K562 (cell line): ENCODE results near the gene SNAPC2. TPM values are rescaled to one million over a fixed set of nuclear protein-coding genes. Genes with fewer than 3 reads are reported as not detected.

Source experiments
- ATAC-seq: fragments of 200-7000 bp; cut with Tn5 transposase; 3 replicates; pipeline ENCODE4 v1.9.1; 2020; ENCODE audit warnings: moderate library complexity
- BruUV-seq: library from RNA; stranded (reverse); fragments of 400-500 nt; replicated peaks from 2 replicates; lab custom pipeline; 2021; lab: Mats Ljungman, UMichigan
- CTCF ChIA-PET: fragments of 300-600 bp; formaldehyde crosslinking; extraction: SDS; loops from one replicate; lab custom pipeline; 2021; ENCODE audit warnings: low intra/inter-chr PET ratio; lab: Yijun Ruan, JAX
- POLR2A ChIA-PET: fragments of 300-600, 350-650 bp; sonication (Branson Sonifier 250); formaldehyde crosslinking; extraction: SDS; loops from one replicate; lab custom pipeline; 2021; ENCODE audit warnings: antibody characterized with exemption, inconsistent platforms; lab: Yijun Ruan, JAX
- DNase-seq, 4 experiments: peaks; one replicate each; pipeline versions ENCODE4 v3.0.0 to v3.0.0-alpha.2; 2011 to 2018; ENCODE audit warnings: low spot score in 3 of 4, mixed read lengths in 3 of 4; ENCODE audit errors: extremely low read depth in 1 of 4
- FAIRE-seq: peaks from 2 replicates; lab custom pipeline; 2011; peaks lifted over from hg19 to GRCh38; lab: Jason Lieb, UNC
- H2AFZ ChIP-seq: 2 replicates; pipeline ENCODE4 v1.6.0; 2011; ENCODE audit warnings: low read depth, low read length, control low read depth, inconsistent platforms
- H3K27ac ChIP-seq: fragments of 200-600 bp; 3 replicates; pipeline ENCODE4 v1.8.0; 2011; ENCODE audit warnings: low read depth, mild to moderate bottlenecking, control low read depth, inconsistent platforms, low read length, moderate library complexity, mixed read lengths; ENCODE audit errors: extremely low read depth
- H3K27me3 ChIP-seq, 2 experiments: fragments of 300-600 bp in 1 of 2; 2 replicates in 1 of 2; 3 replicates in 1 of 2; pipeline versions ENCODE4 v1.6.0 to v1.8.0; 2011; ENCODE audit warnings: inconsistent platforms in 2 of 2, low read length in 2 of 2, mild to moderate bottlenecking in 1 of 2, mixed read lengths in 1 of 2, moderate library complexity in 1 of 2; ENCODE audit not compliant: control insufficient read depth in 2 of 2, insufficient read depth in 2 of 2
- H3K36me3 ChIP-seq: fragments of 300-600 bp; 3 replicates; pipeline ENCODE4 v1.8.0; 2011; ENCODE audit warnings: mild to moderate bottlenecking, low read length, inconsistent platforms; ENCODE audit not compliant: control insufficient read depth, insufficient read depth
- H3K4me1 ChIP-seq, 2 experiments: fragments of 200-600 bp in 1 of 2; replicated peaks in 1 of 2; 2 replicates in 1 of 2; 3 replicates in 1 of 2; pipeline versions ENCODE4 v1.5.1 to v1.8.0; 2011; ENCODE audit warnings: inconsistent platforms in 2 of 2, low read length in 2 of 2, mild to moderate bottlenecking in 1 of 2, mixed read lengths in 1 of 2, moderate library complexity in 1 of 2; ENCODE audit not compliant: control insufficient read depth in 2 of 2, insufficient read depth in 2 of 2
- H3K4me2 ChIP-seq: 2 replicates; pipeline ENCODE4 v1.6.1; 2011; ENCODE audit warnings: low read length, control low read depth, inconsistent platforms, mixed read lengths; ENCODE audit not compliant: insufficient read depth
- H3K4me3 ChIP-seq: fragments of 200-600 bp; sonication (generic), shearing (Covaris generic); 2 replicates; pipeline ENCODE4 v1.5.1; 2016; ENCODE audit warnings: control low read depth, inconsistent platforms
- H3K79me2 ChIP-seq: fragments of 200-600 bp; 3 replicates; pipeline ENCODE4 v1.8.0; 2011; ENCODE audit warnings: low read length, inconsistent platforms; ENCODE audit not compliant: control insufficient read depth, insufficient read depth
- H3K9ac ChIP-seq, 2 experiments: 2 replicates each; pipeline versions ENCODE4 v1.6.0 to v1.6.1; 2011; ENCODE audit warnings: low read depth in 2 of 2, low read length in 2 of 2, control low read depth in 1 of 2, inconsistent platforms in 1 of 2, mild to moderate bottlenecking in 1 of 2, mixed read lengths in 1 of 2; ENCODE audit not compliant: insufficient read depth in 1 of 2
- H3K9me1 ChIP-seq: one replicate; pipeline ENCODE4 v1.6.0; 2011; ENCODE audit warnings: inconsistent platforms, mild to moderate bottlenecking, low read length, moderate library complexity; ENCODE audit not compliant: control insufficient read depth, insufficient read depth
- H3K9me3 ChIP-seq: replicated peaks from 2 replicates; pipeline ENCODE4 v1.5.1; 2011; ENCODE audit warnings: low read depth, low read length, inconsistent platforms; ENCODE audit not compliant: control insufficient read depth, insufficient read depth
- H4K20me1 ChIP-seq: replicated peaks from 2 replicates; pipeline ENCODE4 v1.6.1; 2011; ENCODE audit warnings: low read length, inconsistent platforms, mixed read lengths; ENCODE audit not compliant: control insufficient read depth, insufficient read depth
- CHD2 ChIP-seq: IDR thresholded peaks from 2 replicates; pipeline ENCODE4 v1.6.1; 2011; ENCODE audit warnings: low read depth, low read length
- COPS2 ChIP-seq: fragments of 450-650 bp; conservative IDR thresholded peaks from 2 replicates; pipeline ENCODE4 v1.6.1; 2016; ENCODE audit warnings: mild to moderate bottlenecking, moderate library complexity
- CREB1 ChIP-seq, 2 experiments: sonication (generic) in 1 of 2; formaldehyde crosslinking in 1 of 2; IDR thresholded peaks; 2 replicates each; pipeline versions ENCODE4 v1.6.1 to v1.8.0; 2012 to 2022; ENCODE audit warnings: inconsistent platforms in 1 of 2, mild to moderate bottlenecking in 1 of 2, missing genetic modification reagents in 1 of 2, moderate library complexity in 1 of 2
- EGR1 ChIP-seq: fragments of 450-650 bp; conservative IDR thresholded peaks from 2 replicates; pipeline ENCODE4 v1.6.1; 2017; ENCODE audit warnings: mild to moderate bottlenecking
- EP300 ChIP-seq: IDR thresholded peaks from 2 replicates; pipeline ENCODE4 v1.6.1; 2012; ENCODE audit warnings: low read length, improper control_type of control experiment
- HDAC6 ChIP-seq: IDR thresholded peaks from 2 replicates; pipeline ENCODE4 v1.6.1; 2012; ENCODE audit warnings: low read depth, mild to moderate bottlenecking, control low read depth, inconsistent platforms, low read length, moderate library complexity
- HMGN3 ChIP-seq: IDR thresholded peaks from 2 replicates; pipeline ENCODE4 v1.6.1; 2011; ENCODE audit warnings: borderline replicate concordance, low read depth, mild to moderate bottlenecking, mixed read lengths, low read length; ENCODE audit not compliant: insufficient read length; ENCODE audit errors: extremely low read depth
- NEUROD1 ChIP-seq: fragments of 150-350 bp; IDR thresholded peaks from 2 replicates; pipeline ENCODE4 v1.6.1; 2014; ENCODE audit warnings: borderline replicate concordance, low read length, low read depth; ENCODE audit not compliant: partially characterized antibody
- NR3C1 ChIP-seq: sonication (generic); formaldehyde crosslinking; IDR thresholded peaks from 2 replicates; pipeline ENCODE4 v1.8.1; 2022; ENCODE audit warnings: missing genetic modification reagents
- NR4A1 ChIP-seq, 2 experiments: fragments of 250-450 bp in 1 of 2; fragments of 450-650 bp in 1 of 2; sonication (Bioruptor Pico) in 1 of 2; IDR thresholded peaks; 2 replicates each; pipeline versions ENCODE4 v1.4.0 to v1.6.1; 2016 to 2020; ENCODE audit warnings: mild to moderate bottlenecking in 2 of 2, missing compliant biosample characterization in 1 of 2, missing genetic modification characterization in 1 of 2, moderate library complexity in 1 of 2
- PTTG1 ChIP-seq: fragments of 450-650 bp; IDR thresholded peaks from 2 replicates; pipeline ENCODE4 v1.6.1; 2016; ENCODE audit warnings: low read depth, mild to moderate bottlenecking, missing genetic modification characterization, missing compliant biosample characterization
- RBM39 ChIP-seq: fragments of 200-400 bp; formaldehyde crosslinking; optimal IDR thresholded peaks from 2 replicates; pipeline ENCODE3; 2018; ENCODE audit warnings: low read depth, low read length
- TCF3 ChIP-seq: sonication (generic); formaldehyde crosslinking; IDR thresholded peaks from 2 replicates; pipeline ENCODE4 v1.4.0; 2020; ENCODE audit warnings: mild to moderate bottlenecking, missing genetic modification reagents
- ZNF217 ChIP-seq: sonication (generic); formaldehyde crosslinking; IDR thresholded peaks from 2 replicates; pipeline ENCODE4 v1.8.0; 2022; ENCODE audit warnings: mild to moderate bottlenecking, missing genetic modification reagents
- WGBS: fragments of 100-300 bp; shearing (Covaris generic); methylation state at CpG from one replicate; pipeline ENCODE4 v1.1.6; 2016; ENCODE audit warnings: low coverage, mixed read lengths; ENCODE audit not compliant: insufficient coverage; ENCODE audit errors: missing lambda C conversion rate; 5-methylcytosine and 5-hydroxymethylcytosine counted together
- in situ Hi-C: fragments of 300-500 bp; cut with MboI; formaldehyde crosslinking; loops from 4 replicates; pipeline ENCODE4 v1.15.0; 2018; ENCODE audit warnings: inconsistent platforms, mixed read lengths
- intact Hi-C: fragments of 100-400 bp; cut with micrococcal nuclease; formaldehyde crosslinking; loops from 2 replicates; pipeline ENCODE4 v1.14.2; 2022
- polyA plus RNA-seq, 8 experiments: library from polyadenylated mRNA; depleted of rRNA in 4 of 8; stranded (reverse) in 5 of 8; unstranded in 3 of 8; fragments of >200 nt; fragmentation: Nextera tagmentation in 2 of 8; fragmentation: Illumina TruSeq in 1 of 8; extraction: Ambion mirVana in 2 of 8; extraction: Trizol in 1 of 8; gene quantifications; 2 replicates each; pipeline versions ENCODE4 v1.2.1 to v1.2.3, GENCODE V29; 2011 to 2014; ENCODE audit warnings: inconsistent platforms in 1 of 8, missing spikeins in 1 of 8
- total RNA-seq, 7 experiments: library from RNA; depleted of rRNA in 6 of 7; stranded (reverse); fragments of >200 nt in 6 of 7; fragmentation: Illumina TruSeq in 2 of 7; extraction: Trizol in 2 of 7; gene quantifications; 2 replicates each; pipeline versions ENCODE4 v1.2.1 to v1.2.3, GENCODE V29; 2011 to 2021; ENCODE audit warnings: low replicate concordance in 1 of 7
- TF ChIP-seq, protein P1 (sequence below): fragments of 450-650 bp; formaldehyde crosslinking; IDR thresholded peaks from 2 replicates; pipeline ENCODE4 v1.4.0; 2020; ENCODE audit warnings: mild to moderate bottlenecking, moderate library complexity
- TF ChIP-seq, protein P2 (sequence below), 2 experiments: IDR thresholded peaks; 2 replicates each; pipeline ENCODE4 v1.6.1; 2011; ENCODE audit warnings: borderline replicate concordance in 1 of 2, control low read depth in 1 of 2, low read depth in 1 of 2, low read length in 1 of 2, mild to moderate bottlenecking in 1 of 2, mixed read lengths in 1 of 2, moderate library complexity in 1 of 2; ENCODE audit not compliant: insufficient read depth in 1 of 2, insufficient read length in 1 of 2, poor library complexity in 1 of 2, severe bottlenecking in 1 of 2; ENCODE audit errors: extremely low read depth in 1 of 2
- TF ChIP-seq, protein P3 (sequence below): fragments of 450-650 bp; formaldehyde crosslinking; IDR thresholded peaks from 2 replicates; pipeline ENCODE4 v1.4.0; 2020; ENCODE audit warnings: mild to moderate bottlenecking, mixed read lengths

SNAPC2 gene
- total and polyA plus RNA-seq, 9 of the 15 experiments (the other 6 are each of a cell fraction or from before 2014, with no cell fraction given): 0.59 to 45.1 (median 15.3) TPM

DNA sequence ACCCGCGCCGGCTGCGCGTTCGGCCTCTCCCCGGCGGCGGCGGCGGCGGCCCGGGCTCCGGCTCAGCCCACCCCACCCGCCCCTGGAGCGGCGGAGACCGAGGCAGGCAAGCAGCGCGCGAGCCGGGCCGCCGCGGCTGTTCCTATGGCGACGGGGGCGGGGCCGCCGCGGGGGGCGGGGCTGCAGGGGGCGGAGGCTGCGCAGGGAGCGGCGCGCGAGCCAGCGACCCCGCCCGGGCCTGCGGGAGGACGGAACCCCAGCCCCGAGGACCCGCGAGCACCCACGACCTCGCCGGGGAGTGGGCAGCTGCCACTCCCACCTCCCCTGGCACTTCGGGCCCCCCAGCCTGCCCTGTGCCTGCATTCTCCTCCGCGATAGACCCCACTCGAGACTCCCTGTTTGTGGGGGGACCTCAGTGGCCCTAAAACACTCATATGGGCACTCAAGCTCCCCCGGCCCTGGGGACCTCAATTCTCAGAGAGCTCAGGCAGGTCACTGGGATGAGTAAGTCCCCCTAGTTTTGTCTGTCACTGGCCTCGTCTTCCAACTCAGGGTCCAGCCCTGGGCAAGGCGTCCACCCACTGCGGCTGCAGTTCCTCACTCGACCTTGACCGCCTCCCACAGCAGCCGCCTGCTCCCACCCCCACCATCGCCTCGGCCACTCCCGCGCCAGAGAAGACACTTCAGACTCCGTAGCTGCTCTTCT, 6.0 kb downstream of the SNAPC2 start, which contains the start of gene CTXN1:
TSS of gene CTXN1 (minus strand) at position 115 of the 706 bp plus-strand sequence. CDS start 597 bp downstream, outside the sequence.
- Histone ChIP-seq H2AFZ (peak within 1 kb of the TSS; percentile 79), H3K36me3 (peaks cover 47% of the 10 kb centered on the region; the same call in 1 of the 3 replicates), H3K9me3 (no peaks in the 10 kb centered on the region), H3K4me3 (peak within 1 kb of the TSS; percentile 48), H3K27ac (peak within 1 kb of the TSS; percentile 73), H3K79me2 (no peaks in the 10 kb centered on the region; the same call in 2 of the 3 replicates), H3K4me2 (peak within 1 kb of the TSS; percentile 78), H4K20me1 (peaks cover 27% of the 10 kb centered on the region), H3K9ac (peak within 1 kb of the TSS; percentile 32 to 88), H3K9me1 (no peaks in the 10 kb centered on the region), H3K27me3 (no peaks in the 10 kb centered on the region), H3K4me1 (peaks cover 11 to 85% of the 10 kb centered on the region in 2 experiments)
- peak; percentile 70 for FAIRE-seq
- intact Hi-C loops: no loop called here
- POLR2A ChIA-PET: interaction anchor here (0.6 to 2.7 kb wide), 5 partner anchors 9 to 835 kb away, joined by 3 to 17 read pairs (median 4); partner anchors contain the start of gene TIMM44
- peak; percentile 73 for ATAC-seq
- CTCF ChIA-PET: no interaction called here
- under 1% methylated on average over 11 of the region's 65 CpGs for WGBS
- BruUV-seq: no TSS peak
- in situ Hi-C loops: no loop called here
- peak; percentile 80 to 92 (median 85) for DNase-seq
- peak; percentile 77 for TF ChIP-seq EGR1
- peak; percentile 27 for TF ChIP-seq RBM39
- TF ChIP-seq, protein P1, sequence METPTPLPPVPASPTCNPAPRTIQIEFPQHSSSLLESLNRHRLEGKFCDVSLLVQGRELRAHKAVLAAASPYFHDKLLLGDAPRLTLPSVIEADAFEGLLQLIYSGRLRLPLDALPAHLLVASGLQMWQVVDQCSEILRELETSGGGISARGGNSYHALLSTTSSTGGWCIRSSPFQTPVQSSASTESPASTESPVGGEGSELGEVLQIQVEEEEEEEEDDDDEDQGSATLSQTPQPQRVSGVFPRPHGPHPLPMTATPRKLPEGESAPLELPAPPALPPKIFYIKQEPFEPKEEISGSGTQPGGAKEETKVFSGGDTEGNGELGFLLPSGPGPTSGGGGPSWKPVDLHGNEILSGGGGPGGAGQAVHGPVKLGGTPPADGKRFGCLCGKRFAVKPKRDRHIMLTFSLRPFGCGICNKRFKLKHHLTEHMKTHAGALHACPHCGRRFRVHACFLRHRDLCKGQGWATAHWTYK: peak; percentile 73; the same call in 1 of the 2 replicates
- no peak for TF ChIP-seq NR3C1 (CRISPR knock-in tag)
- no peak for TF ChIP-seq HDAC6
- no peak for TF ChIP-seq TCF3 (CRISPR knock-in tag)
- 0 out of 2 replicates have a peak, but pooled peaks have one; percentile 6 for TF ChIP-seq CHD2
- TF ChIP-seq ZNF217 (CRISPR knock-in tag): no peak
- no peak for TF ChIP-seq CREB1 (IDR thresholded peaks at IDR 0.05)
- TF ChIP-seq CREB1 (CRISPR knock-in tag; IDR thresholded peaks at IDR 0.05): peak; percentile 22; the same call in 1 of the 2 replicates
- peak; percentile 65 for TF ChIP-seq HMGN3
- TF ChIP-seq NEUROD1: no peak
- TF ChIP-seq COPS2: no peak
- TF ChIP-seq EP300: no peak
- TF ChIP-seq, protein P2, sequence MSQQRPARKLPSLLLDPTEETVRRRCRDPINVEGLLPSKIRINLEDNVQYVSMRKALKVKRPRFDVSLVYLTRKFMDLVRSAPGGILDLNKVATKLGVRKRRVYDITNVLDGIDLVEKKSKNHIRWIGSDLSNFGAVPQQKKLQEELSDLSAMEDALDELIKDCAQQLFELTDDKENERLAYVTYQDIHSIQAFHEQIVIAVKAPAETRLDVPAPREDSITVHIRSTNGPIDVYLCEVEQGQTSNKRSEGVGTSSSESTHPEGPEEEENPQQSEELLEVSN (IDR thresholded peaks at IDR 0.05; ENCODE audit: borderline replicate concordance in 1 of 2, extremely low read depth in 1 of 2, insufficient read depth in 1 of 2, insufficient read length in 1 of 2, low read depth in 1 of 2, low read length in 1 of 2, poor library complexity in 1 of 2, severe bottlenecking in 1 of 2): peak in 1 of 2 experiments; percentile 31
- no peak for TF ChIP-seq PTTG1 (tag)
- no peak for TF ChIP-seq NR4A1 (CRISPR knock-in tag; IDR thresholded peaks at IDR 0.05)
- TF ChIP-seq NR4A1 (tag; IDR thresholded peaks at IDR 0.05): no peak
- TF ChIP-seq, protein P3, sequence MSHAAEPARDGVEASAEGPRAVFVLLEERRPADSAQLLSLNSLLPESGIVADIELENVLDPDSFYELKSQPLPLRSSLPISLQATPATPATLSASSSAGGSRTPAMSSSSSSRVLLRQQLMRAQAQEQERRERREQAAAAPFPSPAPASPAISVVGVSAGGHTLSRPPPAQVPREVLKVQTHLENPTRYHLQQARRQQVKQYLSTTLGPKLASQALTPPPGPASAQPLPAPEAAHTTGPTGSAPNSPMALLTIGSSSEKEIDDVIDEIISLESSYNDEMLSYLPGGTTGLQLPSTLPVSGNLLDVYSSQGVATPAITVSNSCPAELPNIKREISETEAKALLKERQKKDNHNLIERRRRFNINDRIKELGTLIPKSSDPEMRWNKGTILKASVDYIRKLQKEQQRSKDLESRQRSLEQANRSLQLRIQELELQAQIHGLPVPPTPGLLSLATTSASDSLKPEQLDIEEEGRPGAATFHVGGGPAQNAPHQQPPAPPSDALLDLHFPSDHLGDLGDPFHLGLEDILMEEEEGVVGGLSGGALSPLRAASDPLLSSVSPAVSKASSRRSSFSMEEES (CRISPR knock-in tag): no peak
